K562 (cell line): Measurements from ENCODE around the gene HTR3C. TPM values are rescaled to one million over a fixed set of nuclear protein-coding genes. Genes with fewer than 3 reads are reported as not detected.

ENCODE experiments used
- AFF1 ChIP-seq, 2 experiments: fragments of 450-650 bp; IDR thresholded peaks; 2 replicates each; pipeline ENCODE4 v1.6.1; 2018; ENCODE audit warnings: mild to moderate bottlenecking in 2 of 2, low read depth in 1 of 2; ENCODE audit not compliant: partially characterized antibody in 2 of 2
- BRF1 ChIP-seq: IDR thresholded peaks from 3 replicates; pipeline ENCODE4 v1.6.1; 2011; ENCODE audit warnings: borderline replicate concordance, mild to moderate bottlenecking; ENCODE audit not compliant: insufficient read length; ENCODE audit errors: extremely low read depth
- CBFB ChIP-seq: sonication (generic); formaldehyde crosslinking; IDR thresholded peaks from 2 replicates; pipeline ENCODE4 v1.4.0; 2020; ENCODE audit warnings: mild to moderate bottlenecking, missing genetic modification reagents
- E2F6 ChIP-seq, 2 experiments: IDR thresholded peaks; 2 replicates each; pipeline ENCODE4 v1.6.1; 2011; ENCODE audit warnings: borderline replicate concordance in 1 of 2, control low read depth in 1 of 2, low read depth in 1 of 2, low read length in 1 of 2, mild to moderate bottlenecking in 1 of 2, mixed read lengths in 1 of 2, moderate library complexity in 1 of 2; ENCODE audit not compliant: insufficient read depth in 1 of 2, insufficient read length in 1 of 2, poor library complexity in 1 of 2, severe bottlenecking in 1 of 2; ENCODE audit errors: extremely low read depth in 1 of 2
- EP400 ChIP-seq: fragments of 450-650 bp; IDR thresholded peaks from 2 replicates; pipeline ENCODE4 v1.6.1; 2017; ENCODE audit warnings: antibody characterized with exemption, mild to moderate bottlenecking, moderate library complexity
- HDAC3 ChIP-seq: fragments of 450-650 bp; IDR thresholded peaks from 2 replicates; pipeline ENCODE4 v1.6.1; 2018; ENCODE audit warnings: borderline replicate concordance, mild to moderate bottlenecking, moderate library complexity; ENCODE audit not compliant: partially characterized antibody
- KAT8 ChIP-seq: fragments of 450-650 bp; IDR thresholded peaks from 2 replicates; pipeline ENCODE4 v1.6.1; 2016; ENCODE audit warnings: low read depth, mild to moderate bottlenecking
- MEF2D ChIP-seq: conservative IDR thresholded peaks from 2 replicates; pipeline ENCODE4 v1.6.1; 2016; ENCODE audit warnings: low read depth, missing genetic modification characterization, missing compliant biosample characterization
- NR4A1 ChIP-seq, 2 experiments: fragments of 250-450 bp in 1 of 2; fragments of 450-650 bp in 1 of 2; sonication (Bioruptor Pico) in 1 of 2; IDR thresholded peaks; 2 replicates each; pipeline versions ENCODE4 v1.4.0 to v1.6.1; 2016 to 2020; ENCODE audit warnings: mild to moderate bottlenecking in 2 of 2, missing compliant biosample characterization in 1 of 2, missing genetic modification characterization in 1 of 2, moderate library complexity in 1 of 2
- PBX2 ChIP-seq, 2 experiments: IDR thresholded peaks in 1 of 2; conservative IDR thresholded peaks in 1 of 2; 2 replicates each; pipeline ENCODE4 v1.6.1; 2016; ENCODE audit warnings: low read depth in 2 of 2, mild to moderate bottlenecking in 1 of 2, missing compliant biosample characterization in 1 of 2, missing genetic modification characterization in 1 of 2, moderate library complexity in 1 of 2
- PTBP1 ChIP-seq: fragments of 200-400 bp; formaldehyde crosslinking; IDR thresholded peaks from 2 replicates; pipeline ENCODE4 v1.6.1; 2017; ENCODE audit warnings: low read depth, low read length
- STAT5A ChIP-seq: IDR thresholded peaks from 2 replicates; pipeline ENCODE4 v1.6.1; 2012; ENCODE audit warnings: low read length, inconsistent platforms, borderline replicate concordance
- ZNF316 ChIP-seq: fragments of 450-650 bp; IDR thresholded peaks from 2 replicates; pipeline ENCODE4 v1.6.1; 2016
- polyA plus RNA-seq, 8 experiments: library from polyadenylated mRNA; depleted of rRNA in 4 of 8; stranded (reverse) in 5 of 8; unstranded in 3 of 8; fragments of >200 nt; fragmentation: Nextera tagmentation in 2 of 8; fragmentation: Illumina TruSeq in 1 of 8; extraction: Ambion mirVana in 2 of 8; extraction: Trizol in 1 of 8; gene quantifications; 2 replicates each; pipeline versions ENCODE4 v1.2.1 to v1.2.3, GENCODE V29; 2011 to 2014; ENCODE audit warnings: inconsistent platforms in 1 of 8, missing spikeins in 1 of 8
- total RNA-seq, 7 experiments: library from RNA; depleted of rRNA in 6 of 7; stranded (reverse); fragments of >200 nt in 6 of 7; fragmentation: Illumina TruSeq in 2 of 7; extraction: Trizol in 2 of 7; gene quantifications; 2 replicates each; pipeline versions ENCODE4 v1.2.1 to v1.2.3, GENCODE V29; 2011 to 2021; ENCODE audit warnings: low replicate concordance in 1 of 7
- TF ChIP-seq, protein P1 (sequence below): fragments of 250-450 bp; sonication (Bioruptor Pico); IDR thresholded peaks from 2 replicates; pipeline ENCODE4 v1.4.0; 2020; ENCODE audit warnings: mild to moderate bottlenecking, moderate library complexity, borderline replicate concordance

Gene HTR3C
- total and polyA plus RNA-seq, 9 of the 15 experiments (the other 6 are each of a cell fraction or from before 2014, with no cell fraction given): 0.04 to 0.06 TPM; not detected in 7

- TF ChIP-seq PBX2 (CRISPR knock-in tag; IDR thresholded peaks at IDR 0.05; ENCODE audit: low read depth): no peak
- no peak for TF ChIP-seq PBX2 (tag; conservative IDR thresholded peaks at IDR 0.05; ENCODE audit: low read depth)
- no peak for TF ChIP-seq BRF1
- peak; percentile 26 to 63 for TF ChIP-seq E2F6 (IDR thresholded peaks at IDR 0.05; ENCODE audit: borderline replicate concordance in 1 of 2, extremely low read depth in 1 of 2, insufficient read depth in 1 of 2, insufficient read length in 1 of 2, low read depth in 1 of 2, low read length in 1 of 2, poor library complexity in 1 of 2, severe bottlenecking in 1 of 2)
- TF ChIP-seq, protein P1, sequence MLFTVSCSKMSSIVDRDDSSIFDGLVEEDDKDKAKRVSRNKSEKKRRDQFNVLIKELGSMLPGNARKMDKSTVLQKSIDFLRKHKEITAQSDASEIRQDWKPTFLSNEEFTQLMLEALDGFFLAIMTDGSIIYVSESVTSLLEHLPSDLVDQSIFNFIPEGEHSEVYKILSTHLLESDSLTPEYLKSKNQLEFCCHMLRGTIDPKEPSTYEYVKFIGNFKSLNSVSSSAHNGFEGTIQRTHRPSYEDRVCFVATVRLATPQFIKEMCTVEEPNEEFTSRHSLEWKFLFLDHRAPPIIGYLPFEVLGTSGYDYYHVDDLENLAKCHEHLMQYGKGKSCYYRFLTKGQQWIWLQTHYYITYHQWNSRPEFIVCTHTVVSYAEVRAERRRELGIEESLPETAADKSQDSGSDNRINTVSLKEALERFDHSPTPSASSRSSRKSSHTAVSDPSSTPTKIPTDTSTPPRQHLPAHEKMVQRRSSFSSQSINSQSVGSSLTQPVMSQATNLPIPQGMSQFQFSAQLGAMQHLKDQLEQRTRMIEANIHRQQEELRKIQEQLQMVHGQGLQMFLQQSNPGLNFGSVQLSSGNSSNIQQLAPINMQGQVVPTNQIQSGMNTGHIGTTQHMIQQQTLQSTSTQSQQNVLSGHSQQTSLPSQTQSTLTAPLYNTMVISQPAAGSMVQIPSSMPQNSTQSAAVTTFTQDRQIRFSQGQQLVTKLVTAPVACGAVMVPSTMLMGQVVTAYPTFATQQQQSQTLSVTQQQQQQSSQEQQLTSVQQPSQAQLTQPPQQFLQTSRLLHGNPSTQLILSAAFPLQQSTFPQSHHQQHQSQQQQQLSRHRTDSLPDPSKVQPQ: no peak
- no peak for TF ChIP-seq EP400
- TF ChIP-seq NR4A1 (CRISPR knock-in tag; IDR thresholded peaks at IDR 0.05): 0 out of 2 replicates have a peak, but pooled peaks have one; percentile 10
- TF ChIP-seq NR4A1 (tag; IDR thresholded peaks at IDR 0.05): no peak; the same call in 1 of the 2 replicates
- no peak for TF ChIP-seq PTBP1
- TF ChIP-seq HDAC3: no peak
- no peak for TF ChIP-seq ZNF316
- TF ChIP-seq CBFB (CRISPR knock-in tag): no peak
- no peak for TF ChIP-seq MEF2D (tag)
- TF ChIP-seq AFF1 (IDR thresholded peaks at IDR 0.05; ENCODE audit: low read depth in 1 of 2, partially characterized antibody in 2 of 2): no peak
- no peak for TF ChIP-seq STAT5A
- TF ChIP-seq KAT8: no peak
These were observed 35.8 kb upstream of the HTR3C start (continued) for GRCh38 chr3:184016811-184017671.
